Neural cell (in vitro differentiated cells): ENCODE data around the gene PDE8B. TPM values are rescaled to one million over a fixed set of nuclear protein-coding genes. Genes with fewer than 3 reads are reported as not detected.

Source experiments
- H2AFZ ChIP-seq: fragments of 200-600, 300-800 bp; sonication (generic), shearing (Covaris generic); 2 replicates; pipeline ENCODE4 v1.6.0; 2014; ENCODE audit warnings: low read depth, mild to moderate bottlenecking, antibody characterized with exemption, low read length, moderate library complexity
- H3F3A ChIP-seq: fragments of 200-600 bp; shearing (Covaris generic); 2 replicates; pipeline ENCODE4 v1.6.1; 2016; ENCODE audit warnings: mild to moderate bottlenecking, moderate library complexity, mixed read lengths, antibody characterized with exemption, low read length; ENCODE audit not compliant: insufficient read depth, poor library complexity, severe bottlenecking
- H3K27ac ChIP-seq: fragments of 200-600, 300-800 bp; sonication (generic), shearing (Covaris generic); 2 replicates; pipeline ENCODE4 v1.5.1; 2014; ENCODE audit warnings: mild to moderate bottlenecking, low read length, moderate library complexity
- H3K27me3 ChIP-seq: fragments of 300-800, 200-600 bp; sonication (generic), shearing (Covaris generic); 2 replicates; pipeline ENCODE4 v1.6.0; 2014; ENCODE audit warnings: mild to moderate bottlenecking, low read depth, low read length, moderate library complexity; ENCODE audit not compliant: insufficient read depth
- H3K36me3 ChIP-seq: fragments of 300-800, 200-600 bp; sonication (generic), shearing (Covaris generic); 2 replicates; pipeline ENCODE4 v1.5.1; 2014; ENCODE audit warnings: mild to moderate bottlenecking, antibody characterized with exemption, low read length, moderate library complexity; ENCODE audit not compliant: insufficient read depth
- H3K4me2 ChIP-seq: fragments of 300-800, 200-600 bp; sonication (generic), shearing (Covaris generic); 2 replicates; pipeline ENCODE4 v1.6.0; 2014; ENCODE audit warnings: mild to moderate bottlenecking, low read length
- H3K4me3 ChIP-seq: fragments of 300-800, 200-600 bp; sonication (generic), shearing (Covaris generic); 2 replicates; pipeline ENCODE4 v1.5.1; 2014; ENCODE audit warnings: mild to moderate bottlenecking, low read length, moderate library complexity
- H3K79me2 ChIP-seq: fragments of 200-600 bp; shearing (Covaris generic); replicated peaks from 2 replicates; pipeline ENCODE4 v1.6.0; 2014; ENCODE audit warnings: mild to moderate bottlenecking, low read length, moderate library complexity; ENCODE audit not compliant: insufficient read depth
- H3K9ac ChIP-seq: fragments of 300-800, 200-600 bp; sonication (generic), shearing (Covaris generic); 2 replicates; pipeline ENCODE4 v1.6.1; 2016; ENCODE audit warnings: mild to moderate bottlenecking, low read length, mixed read lengths
- H3K9me2 ChIP-seq: fragments of 200-600 bp; shearing (Covaris generic); 2 replicates; pipeline ENCODE4 v1.6.1; 2016; ENCODE audit warnings: mild to moderate bottlenecking, low read length, mixed read lengths; ENCODE audit not compliant: insufficient read depth
- H3K9me3 ChIP-seq: fragments of 200-600, 300-800 bp; sonication (generic), shearing (Covaris generic); 2 replicates; pipeline ENCODE4 v1.6.1; 2016; ENCODE audit warnings: mild to moderate bottlenecking, mixed run types, low read length, moderate library complexity, mixed read lengths
- H4K20me1 ChIP-seq: fragments of 200-600 bp; shearing (Covaris generic); 2 replicates; pipeline ENCODE4 v1.6.1; 2016; ENCODE audit warnings: mild to moderate bottlenecking, mixed run types; ENCODE audit not compliant: insufficient read depth
- CTCF ChIP-seq: fragments of 450-650 bp; IDR thresholded peaks from 2 replicates; pipeline ENCODE4 v1.5.1; 2014; ENCODE audit warnings: antibody characterized with exemption, mild to moderate bottlenecking, moderate library complexity; ENCODE audit not compliant: poor library complexity, severe bottlenecking
- EP300 ChIP-seq: fragments of 450-650 bp; conservative IDR thresholded peaks from 2 replicates; pipeline ENCODE4 v1.6.1; 2014; ENCODE audit warnings: antibody characterized with exemption, mild to moderate bottlenecking, moderate library complexity; ENCODE audit not compliant: poor library complexity, severe bottlenecking
- EZH2 ChIP-seq: fragments of 200-600, 300-800 bp; shearing (Covaris generic), sonication (generic); IDR thresholded peaks from 2 replicates; pipeline ENCODE4 v1.6.1; 2014; ENCODE audit warnings: antibody characterized with exemption, low read length, borderline replicate concordance, mild to moderate bottlenecking; ENCODE audit not compliant: insufficient read depth, poor library complexity, severe bottlenecking
- MXI1 ChIP-seq: fragments of 450-650 bp; conservative IDR thresholded peaks from 2 replicates; pipeline ENCODE4 v1.6.1; 2014; ENCODE audit warnings: antibody characterized with exemption, mild to moderate bottlenecking; ENCODE audit not compliant: poor library complexity, severe bottlenecking
- POLR2AphosphoS5 ChIP-seq: IDR thresholded peaks from 2 replicates; pipeline ENCODE4 v1.6.1; 2012
- RAD21 ChIP-seq: fragments of 450-650 bp; conservative IDR thresholded peaks from 2 replicates; pipeline ENCODE4 v1.6.1; 2014; ENCODE audit warnings: antibody characterized with exemption, mild to moderate bottlenecking, moderate library complexity
- REST ChIP-seq: IDR thresholded peaks from 2 replicates; pipeline ENCODE4 v1.6.1; 2012; ENCODE audit warnings: borderline replicate concordance
- SMC3 ChIP-seq: fragments of 450-650 bp; conservative IDR thresholded peaks from 2 replicates; pipeline ENCODE4 v1.6.1; 2014; ENCODE audit warnings: antibody characterized with exemption, mild to moderate bottlenecking, moderate library complexity; ENCODE audit not compliant: poor library complexity
- TAF1 ChIP-seq: IDR thresholded peaks from 2 replicates; pipeline ENCODE4 v1.6.1; 2012; ENCODE audit warnings: low read depth
- polyA plus RNA-seq: library from polyadenylated mRNA; depleted of rRNA; stranded (reverse); fragments of >200 nt; gene quantifications from 2 replicates; pipeline ENCODE4 v1.2.3, GENCODE V29; 2014

Gene PDE8B
- polyA plus RNA-seq, 1 donor from 2014 or later: 0.22 TPM

GRCh38 chr5:77241444-77241843, 31.0 kb downstream of the PDE8B start:
- H3K36me3 ChIP-seq: no peaks in the 10 kb centered on the region
- no peak overlapping the region for H2AFZ ChIP-seq
- H3K9ac ChIP-seq: no peak overlapping the region
- H3K9me2 ChIP-seq: no peaks in the 10 kb centered on the region
- H4K20me1 ChIP-seq: no peaks in the 10 kb centered on the region
- H3F3A ChIP-seq: no peaks in the 10 kb centered on the region
- TF ChIP-seq TAF1 (no peak), POLR2AphosphoS5 (no peak), EP300 (no peak), EZH2 (no peak), RAD21 (no peak), MXI1 (no peak), CTCF (no peak), SMC3 (no peak), REST (no peak)
- no peak overlapping the region for H3K4me3 ChIP-seq
- no peaks in the 10 kb centered on the region for H3K9me3 ChIP-seq
- H3K27ac ChIP-seq: no peak overlapping the region
- no peak overlapping the region for H3K4me2 ChIP-seq
- no peaks in the 10 kb centered on the region for H3K27me3 ChIP-seq
- no peaks in the 10 kb centered on the region for H3K79me2 ChIP-seq

GRCh38 chr5:77249475-77249874, 39.0 kb downstream of the PDE8B start:
- TF ChIP-seq CTCF: no peak
- H3K4me2 ChIP-seq: no peak overlapping the region

More at GRCh38 chr5:77249475-77249874, 39.0 kb downstream of the PDE8B start:
- Histone ChIP-seq H3K9me2 (no peaks in the 10 kb centered on the region), H3K9me3 (no peaks in the 10 kb centered on the region), H3F3A (no peaks in the 10 kb centered on the region), H4K20me1 (no peaks in the 10 kb centered on the region), H3K36me3 (no peaks in the 10 kb centered on the region), H2AFZ (no peak overlapping the region), H3K9ac (no peak overlapping the region), H3K4me3 (no peak overlapping the region), H3K27ac (no peak overlapping the region), H3K79me2 (no peaks in the 10 kb centered on the region), H3K27me3 (no peaks in the 10 kb centered on the region)
